Nucleus accumbens (tissue), 56 donors: ENCODE measurements around the gene DPYSL3.

Source experiments
- DNase-seq, 56 donors: peaks; one replicate each; lab custom pipeline; 2025; lab: John Stamatoyannopoulos, UW

Gene DPYSL3

GRCh38 chr5:147509710-147510651 is at the start of gene DPYSL3:
TSS of gene DPYSL3 (minus strand) at chr5:147510068. CDS start at chr5:147509858, 210 bp downstream.
- DNase-seq = peak in 50 of 56 donors; percentile 5 to 73 (median 36)

GRCh38 chr5:147558826-147559225 is 49.0 kb upstream of the DPYSL3 start:
- DNase-seq = peak in 10 of 56 donors; percentile 3 to 45 (median 14)

GRCh38 chr5:147557876-147558745 is 48.2 kb upstream of the DPYSL3 start:
- no peak for DNase-seq

- DNase-seq = no peak
Measured at GRCh38 chr5:147555176-147555575, 45.3 kb upstream of the DPYSL3 start.

- peak in 2 of 56 donors; percentile 5 to 11 for DNase-seq
Measured at GRCh38 chr5:147554261-147554817, 44.5 kb upstream of the DPYSL3 start.

- DNase-seq = peak in 3 of 56 donors; percentile 1 to 27 (median 15)
Measured at GRCh38 chr5:147553817-147554216, 43.9 kb upstream of the DPYSL3 start.

- DNase-seq = no peak
Measured at GRCh38 chr5:147552897-147553296, 43.0 kb upstream of the DPYSL3 start.

GRCh38 chr5:147551677-147552076 is 41.8 kb upstream of the DPYSL3 start:
- no peak for DNase-seq

- no peak for DNase-seq
Measured at GRCh38 chr5:147547730-147548129, 37.9 kb upstream of the DPYSL3 start.

- DNase-seq = no peak
Measured at GRCh38 chr5:147544556-147544955, 34.7 kb upstream of the DPYSL3 start.

GRCh38 chr5:147539053-147539452 is 29.2 kb upstream of the DPYSL3 start:
- no peak for DNase-seq

- DNase-seq = no peak
Measured at GRCh38 chr5:147538236-147538635, 28.4 kb upstream of the DPYSL3 start.

GRCh38 chr5:147534172-147534951 is 24.5 kb upstream of the DPYSL3 start:
- DNase-seq = no peak

- DNase-seq = no peak
Measured at GRCh38 chr5:147532156-147532555, 22.3 kb upstream of the DPYSL3 start.

GRCh38 chr5:147530530-147531389 is 20.9 kb upstream of the DPYSL3 start:
- peak in 1 of 56 donors; percentile 45 for DNase-seq

GRCh38 chr5:147523069-147523468 is 13.2 kb upstream of the DPYSL3 start:
- no peak for DNase-seq

GRCh38 chr5:147522435-147522834 is 12.6 kb upstream of the DPYSL3 start:
- peak in 1 of 56 donors; percentile 55 for DNase-seq

- DNase-seq = no peak
Measured at GRCh38 chr5:147520450-147520849, 10.6 kb upstream of the DPYSL3 start.

GRCh38 chr5:147519380-147519779 is 9.5 kb upstream of the DPYSL3 start:
- no peak for DNase-seq
